ENCODE data around the gene FMNL3.

FMNL3 gene

GRCh38 chr12:49649892-49650291, 57.3 kb downstream of the FMNL3 start:
- no peak for DNase-seq

DNA sequence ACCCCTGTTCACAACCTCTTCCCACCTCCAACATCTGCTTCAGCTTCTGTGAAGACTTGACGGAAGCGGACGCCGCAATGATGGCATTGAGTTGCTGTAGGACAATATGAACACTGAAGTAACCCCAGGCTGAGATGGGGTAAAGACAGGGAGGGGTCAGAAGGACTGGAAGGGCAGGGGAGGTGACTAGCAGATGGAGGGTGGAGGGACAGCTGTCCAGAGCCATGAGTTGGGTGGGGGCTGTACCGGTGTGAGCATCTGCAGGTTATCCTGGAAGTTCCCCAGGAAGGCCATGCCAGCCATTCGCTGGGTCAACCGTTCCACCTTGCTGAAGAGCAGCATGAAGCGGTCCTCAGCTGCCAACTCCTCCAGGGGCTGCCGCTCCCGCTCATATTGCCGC, 57.8 kb downstream of the FMNL3 start:
- no peak for DNase-seq

DNA sequence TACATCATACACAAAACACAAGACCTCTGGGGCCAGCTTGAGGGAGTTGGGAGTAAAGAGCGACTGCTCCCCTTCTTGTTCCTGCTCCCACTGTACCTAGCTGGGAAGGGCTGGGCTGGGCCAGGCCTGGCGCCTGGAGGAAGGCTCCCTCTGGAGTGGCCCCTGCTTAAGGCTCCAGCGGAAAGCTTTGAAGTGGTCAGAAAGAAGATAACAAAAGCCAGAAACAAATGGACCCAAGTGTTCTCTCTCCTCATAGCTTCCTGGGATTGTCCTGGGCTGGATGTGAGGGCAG, 58.5 kb downstream of the FMNL3 start:
- DNase-seq = no peak

- no peak for DNase-seq
Measured at GRCh38 chr12:49647827-49648711, 59.1 kb downstream of the FMNL3 start.

GRCh38 chr12:49646871-49647654, 60.1 kb downstream of the FMNL3 start:
- no peak for DNase-seq

GRCh38 chr12:49646331-49646830, 60.8 kb downstream of the FMNL3 start:
- DNase-seq = no peak

DNA sequence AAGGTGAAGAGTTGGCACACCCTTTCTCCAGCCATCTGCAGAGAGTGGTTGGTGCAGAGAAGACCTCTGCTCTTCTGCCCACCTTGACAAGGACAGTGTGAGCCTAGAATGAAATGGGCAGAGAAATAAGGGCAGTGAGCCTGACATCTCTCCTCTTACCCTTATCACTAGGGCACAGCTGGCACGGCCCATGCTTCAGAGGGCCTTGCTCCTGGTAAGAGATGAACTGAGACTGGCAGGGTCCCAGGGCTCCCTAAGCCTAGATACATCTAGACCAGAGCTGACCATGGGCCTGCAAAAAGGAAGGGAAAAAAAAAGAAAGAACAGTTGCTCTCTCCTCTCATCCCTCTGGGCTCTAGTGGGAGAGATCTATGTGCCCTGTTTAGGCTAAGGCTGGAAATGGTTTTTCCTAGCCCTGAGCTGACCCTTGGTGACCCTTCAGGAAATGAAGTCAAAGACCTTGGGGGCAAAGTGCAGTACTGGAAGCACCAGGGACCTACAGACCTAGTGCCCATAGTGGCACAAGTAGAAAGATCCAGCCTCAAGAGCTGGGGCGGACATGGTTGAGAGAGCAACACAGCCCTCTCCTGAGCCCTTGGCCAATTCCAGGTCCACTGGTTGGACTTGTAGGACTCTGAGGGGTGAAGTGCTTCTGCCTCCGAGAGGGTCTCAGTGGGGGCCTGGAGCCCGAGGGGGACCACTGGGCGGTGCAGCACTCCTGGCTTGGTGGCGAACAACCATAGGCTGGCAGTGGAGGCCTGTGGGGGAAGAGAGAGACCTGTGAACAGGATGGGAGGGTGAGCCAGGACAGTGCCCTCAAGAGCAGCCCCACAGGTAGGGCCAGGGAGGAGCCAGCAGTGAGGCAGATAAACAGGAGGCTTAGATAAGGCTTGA, 61.8 kb downstream of the FMNL3 start:
- DNase-seq = no peak

GRCh38 chr12:49644620-49644994, 62.6 kb downstream of the FMNL3 start:
- peak; percentile 77 to 78 for DNase-seq

- no peak for DNase-seq
Measured at GRCh38 chr12:49643961-49644619, 63.1 kb downstream of the FMNL3 start.

DNA sequence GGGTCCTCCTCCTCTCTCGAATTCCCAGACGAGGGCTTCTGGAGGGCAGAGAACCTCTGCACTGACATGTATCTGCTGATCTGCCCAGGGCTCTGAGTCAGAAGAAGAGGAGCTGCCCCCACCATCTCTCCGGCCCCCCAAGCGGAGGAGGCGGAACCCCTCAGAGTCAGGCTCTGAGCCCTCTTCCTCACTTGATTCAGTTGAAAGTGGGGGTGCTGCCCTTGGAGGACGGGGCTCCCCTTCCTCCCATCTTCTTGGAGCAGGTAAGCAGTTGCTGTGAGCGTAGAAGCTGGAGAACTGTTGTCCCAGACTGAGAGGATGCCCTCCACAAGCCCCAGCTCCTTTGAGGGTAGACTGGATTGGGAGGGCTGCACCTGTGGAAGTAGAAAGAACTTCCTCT, 64.1 kb downstream of the FMNL3 start:
- DNase-seq = no peak

DNA sequence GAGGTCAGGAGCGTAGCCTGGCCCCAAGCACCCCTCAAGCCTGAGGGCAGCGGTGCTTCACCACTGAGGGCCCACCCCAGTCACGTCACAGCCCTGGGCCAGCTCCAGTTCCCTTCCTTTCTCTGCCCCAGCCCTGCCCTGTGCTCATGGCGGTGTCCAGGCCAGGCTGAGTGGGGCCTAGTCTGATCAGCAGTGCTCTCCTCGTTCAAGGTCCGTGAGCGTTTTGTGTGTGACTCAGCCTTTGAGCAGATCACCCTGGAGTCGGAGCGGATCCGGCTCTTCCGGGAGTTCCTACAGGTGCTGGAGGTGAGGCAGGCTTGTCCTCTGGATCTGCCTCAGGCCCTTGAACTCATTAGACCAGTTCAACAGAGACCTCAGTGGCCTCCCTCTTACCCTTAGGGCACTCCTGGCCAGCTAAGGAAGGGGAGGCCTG, 64.8 kb downstream of the FMNL3 start:
- no peak for DNase-seq

- DNase-seq = no peak
Measured at GRCh38 chr12:49641748-49642369, 65.3 kb downstream of the FMNL3 start.

GRCh38 chr12:49636979-49637755, 70.0 kb downstream of the FMNL3 start:
- DNase-seq = peak; percentile 27 to 55

- DNase-seq = no peak
Measured at GRCh38 chr12:49636574-49636973, 70.6 kb downstream of the FMNL3 start.

GRCh38 chr12:49635656-49636055, 71.5 kb downstream of the FMNL3 start:
- DNase-seq = no peak

- DNase-seq = no peak
Measured at GRCh38 chr12:49635036-49635435, 72.2 kb downstream of the FMNL3 start.

- no peak for DNase-seq
Measured at GRCh38 chr12:49633703-49634345, 73.4 kb downstream of the FMNL3 start.

GRCh38 chr12:49632986-49633702, 74.1 kb downstream of the FMNL3 start:
- DNase-seq = no peak

DNA sequence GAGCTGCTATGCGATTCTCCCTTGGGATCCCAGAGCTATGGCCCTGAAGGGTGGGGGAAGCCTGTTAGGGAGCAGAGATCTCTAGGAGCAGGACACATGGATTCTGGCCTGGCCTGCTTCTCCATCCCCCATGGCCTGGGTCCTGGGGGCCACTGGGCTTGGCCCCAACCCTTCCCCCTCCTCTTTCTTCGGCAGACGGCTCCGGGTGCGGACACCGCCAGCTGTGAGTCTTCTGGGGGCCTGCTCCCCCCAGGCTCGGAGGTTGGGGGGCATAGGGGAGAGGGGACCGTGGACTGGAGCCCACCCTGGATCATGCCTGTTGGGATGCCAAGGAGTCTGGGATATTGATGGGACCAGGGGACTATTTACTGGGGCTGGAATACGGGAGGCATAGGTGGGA, 74.8 kb downstream of the FMNL3 start:
- DNase-seq = no peak

DNA sequence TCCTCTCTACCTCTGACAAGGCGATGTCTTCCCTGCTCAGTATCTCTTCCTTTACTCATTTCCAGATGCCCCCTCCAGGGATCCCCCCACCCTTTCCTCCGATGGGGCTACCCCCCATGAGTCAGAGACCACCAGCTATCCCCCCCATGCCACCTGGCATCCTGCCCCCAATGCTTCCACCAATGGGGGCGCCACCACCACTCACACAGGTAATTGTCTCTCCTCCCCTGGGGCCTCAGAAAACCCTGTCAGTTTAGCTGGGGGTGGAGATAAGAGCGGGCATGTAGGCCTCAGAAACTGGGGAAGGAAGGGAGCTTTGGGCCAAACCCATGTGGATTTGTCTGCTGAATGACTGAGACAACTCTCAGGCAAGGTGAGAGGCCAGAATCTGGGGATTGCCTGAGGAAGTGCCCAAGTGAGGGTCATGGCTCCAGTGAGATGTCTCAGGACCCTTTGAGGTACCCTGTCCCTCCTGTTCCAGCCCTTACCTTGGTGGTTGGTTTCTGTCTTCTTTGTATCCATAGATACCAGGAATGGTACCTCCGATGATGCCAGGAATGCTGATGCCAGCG, 75.8 kb downstream of the FMNL3 start:
- DNase-seq = no peak
